Measurements from ENCODE around the gene RIMBP2. TPM values are rescaled to one million over a fixed set of nuclear protein-coding genes. Genes with fewer than 3 reads are reported as not detected.

The RIMBP2 gene
- total and polyA plus RNA-seq, 11 donors: 2.1 TPM; not detected in 10

GRCh38 chr12:130609966-130610365 is 106.1 kb downstream of the RIMBP2 start:
- DNase-seq (no peak), ATAC-seq (no peak)
- Histone ChIP-seq H3K27ac (no peak overlapping the region), H3K4me3 (no peak overlapping the region), H3K9me3 (no peaks in the 10 kb centered on the region), H3K27me3 (peaks cover 0 to 8% (median 0%) of the 10 kb centered on the region in 9 donors), H3K36me3 (no peaks in the 10 kb centered on the region), H3K4me1 (no peaks in the 10 kb centered on the region)
- 71 to 74% (median 72%) methylated on average over 11 of the region's 11 CpGs for WGBS, 4 donors
- no peak for TF ChIP-seq POLR2A (IDR thresholded peaks at IDR 0.05)
- TF ChIP-seq CTCF (IDR thresholded peaks at IDR 0.05): no peak
- intact Hi-C loops (cut with DNase I): no loop called here

GRCh38 chr12:130608831-130609230 is 107.3 kb downstream of the RIMBP2 start:
- Histone ChIP-seq H3K4me1 (no peaks in the 10 kb centered on the region), H3K27ac (no peak overlapping the region), H3K4me3 (no peak overlapping the region), H3K27me3 (peaks cover 0 to 8% (median 0%) of the 10 kb centered on the region in 9 donors), H3K36me3 (no peaks in the 10 kb centered on the region), H3K9me3 (no peaks in the 10 kb centered on the region)
- no peak for TF ChIP-seq CTCF (IDR thresholded peaks at IDR 0.05)
- no peak for TF ChIP-seq POLR2A (IDR thresholded peaks at IDR 0.05)
- DNase-seq: no peak
- no peak for ATAC-seq
- 74 to 85% (median 80%) methylated on average over 7 of the region's 7 CpGs for WGBS, 4 donors
- intact Hi-C loops (cut with DNase I): no loop called here

GRCh38 chr12:130608132-130608531 is 108.0 kb downstream of the RIMBP2 start:
- intact Hi-C loops (cut with DNase I): no loop called here
- Histone ChIP-seq H3K4me3 (no peak overlapping the region), H3K27me3 (peaks cover 0 to 8% (median 0%) of the 10 kb centered on the region in 9 donors), H3K36me3 (no peaks in the 10 kb centered on the region), H3K4me1 (no peaks in the 10 kb centered on the region), H3K27ac (no peak overlapping the region), H3K9me3 (no peaks in the 10 kb centered on the region)
- ATAC-seq (no peak), DNase-seq (no peak)
- TF ChIP-seq POLR2A (IDR thresholded peaks at IDR 0.05) (no peak), CTCF (IDR thresholded peaks at IDR 0.05) (no peak)
- 40 to 63% (median 50%) methylated on average over 5 of the region's 5 CpGs for WGBS, 4 donors

- Histone ChIP-seq H3K27me3 (peaks cover 0 to 5% (median 0%) of the 10 kb centered on the region in 9 donors), H3K36me3 (no peaks in the 10 kb centered on the region), H3K9me3 (no peaks in the 10 kb centered on the region), H3K27ac (no peak overlapping the region), H3K4me1 (no peaks in the 10 kb centered on the region), H3K4me3 (no peak overlapping the region)
- 83 to 87% (median 86%) methylated on average over 12 of the region's 12 CpGs for WGBS, 4 donors
- TF ChIP-seq CTCF (IDR thresholded peaks at IDR 0.05) (no peak), POLR2A (IDR thresholded peaks at IDR 0.05) (no peak)
- DNase-seq (no peak), ATAC-seq (no peak)
- intact Hi-C loops (cut with DNase I): no loop called here
Observed at GRCh38 chr12:130606231-130606630, 109.9 kb downstream of the RIMBP2 start.
